Spinal cord (tissue), 10 donors: ENCODE results near the gene NEUROD6. TPM values are rescaled to one million over a fixed set of nuclear protein-coding genes. Genes with fewer than 3 reads are reported as not detected.

Experiments used
- DNase-seq, 6 donors: peaks; one replicate each; pipeline versions ENCODE4 v3.0.0 to v3.0.0-alpha.2; 2013 to 2015; ENCODE audit warnings: low spot score in 6 of 6, low read depth in 4 of 6
- H3K27ac ChIP-seq: one replicate; pipeline ENCODE4 v1.5.1; 2013; ENCODE audit warnings: low read depth, low read length, control low read depth
- H3K27me3 ChIP-seq: one replicate; pipeline ENCODE4 v1.6.1; 2013; ENCODE audit warnings: low read length; ENCODE audit not compliant: control insufficient read depth, insufficient read depth
- H3K36me3 ChIP-seq: one replicate; pipeline ENCODE4 v1.6.1; 2013; ENCODE audit warnings: low read length; ENCODE audit not compliant: control insufficient read depth, insufficient read depth
- H3K4me1 ChIP-seq: one replicate; pipeline ENCODE4 v1.6.1; 2013; ENCODE audit warnings: low read length; ENCODE audit not compliant: control insufficient read depth, insufficient read depth
- H3K4me3 ChIP-seq: one replicate; pipeline ENCODE4 v1.5.1; 2013; ENCODE audit warnings: low read depth, low read length, control low read depth
- H3K9me3 ChIP-seq: one replicate; pipeline ENCODE4 v1.6.1; 2013; ENCODE audit warnings: low read length; ENCODE audit not compliant: control insufficient read depth, insufficient read depth
- WGBS: methylation state at CpG from one replicate; pipeline ENCODE4 v1.1.5; 2013; ENCODE audit warnings: missing lambda C conversion rate; ENCODE audit not compliant: insufficient coverage; 5-methylcytosine and 5-hydroxymethylcytosine counted together
- long read RNA-seq, 4 donors: transcript quantifications; one replicate each; lab custom pipeline, GENCODE V29; 2026
- polyA plus RNA-seq, 2 donors: library from polyadenylated mRNA; unstranded; fragments of 120-200 nt; gene quantifications; one replicate each; pipeline ENCODE4 v1.2.1, GENCODE V29; 2013; ENCODE audit not compliant: insufficient read length in 2 of 2
- total RNA-seq, 2 donors: library from RNA; depleted of rRNA in 1 of 2; stranded (reverse); fragments of 120-200 nt in 1 of 2; fragments of >200 nt in 1 of 2; gene quantifications; one replicate each; pipeline versions ENCODE4 v1.2.3 to v1.2.4, GENCODE V29; 2013 to 2014
- donor health status: healthy.

Gene NEUROD6
- 10 to 100 TPM in 1 of 2 donors, 1 to 10 TPM in 1; 8.0 to 10.4 TPM for total RNA-seq
- 10 to 100 TPM; 13.4 to 17.1 TPM for polyA plus RNA-seq
- long read RNA-seq, donor 1, transcript NEUROD6-201 (2 exons, 2,131 nt): major isoform, 10 of 10 reads
- long read RNA-seq, donor 1, partial matches to known transcripts: 0 of 10 reads
- long read RNA-seq, donor 1, other reads (novel, unspliced or antisense): 0 of 10 reads
- long read RNA-seq, donor 2, transcript NEUROD6-201 (2 exons, 2,131 nt): major isoform, 5 of 5 reads
- long read RNA-seq, donor 2, partial matches to known transcripts: 0 of 5 reads
- long read RNA-seq, donor 2, other reads (novel, unspliced or antisense): 0 of 5 reads
- long read RNA-seq, donor 3, transcript NEUROD6-201 (2 exons, 2,131 nt): major isoform, 33 of 33 reads
- long read RNA-seq, donor 3, partial matches to known transcripts: 0 of 33 reads
- long read RNA-seq, donor 3, other reads (novel, unspliced or antisense): 0 of 33 reads
- long read RNA-seq, donor 4: 0 reads

- peak in 3 of 6 donors; percentile 51 to 96 (median 95) for DNase-seq
- Histone ChIP-seq H3K9me3 (no peaks in the 10 kb centered on the region), H3K4me3 (no peak within 1 kb of the TSS), H3K27me3 (peaks cover 27% of the 10 kb centered on the region), H3K27ac (no peak within 1 kb of the TSS), H3K4me1 (peaks cover 9% of the 10 kb centered on the region), H3K36me3 (no peaks in the 10 kb centered on the region)
- WGBS: 87% methylated on average over 3 of the region's 6 CpGs
These were observed at the start of gene NEUROD6 for GRCh38 chr7:31340603-31341002. NEUROD6 (minus strand) TSS chr7:31340726; CDS start chr7:31339268, 1,458 bp downstream.

- H3K4me3 ChIP-seq: no peak overlapping the region
- 83% methylated on average over 3 of the region's 4 CpGs for WGBS
- no peaks in the 10 kb centered on the region for H3K9me3 ChIP-seq
- H3K36me3 ChIP-seq: no peaks in the 10 kb centered on the region
- DNase-seq: no peak
- H3K27ac ChIP-seq: no peak overlapping the region
- H3K4me1 ChIP-seq: no peaks in the 10 kb centered on the region
- H3K27me3 ChIP-seq: no peaks in the 10 kb centered on the region
These were observed 43.9 kb upstream of the NEUROD6 start for GRCh38 chr7:31384466-31384865.

GRCh38 chr7:31382722-31383121 is 42.2 kb upstream of the NEUROD6 start:
- H3K27ac ChIP-seq: no peak overlapping the region
- no peaks in the 10 kb centered on the region for H3K36me3 ChIP-seq
- H3K4me1 ChIP-seq: no peaks in the 10 kb centered on the region
- DNase-seq: no peak
- no CpG with 5 or more reads among the region's 2 CpGs for whole genome bisulfite sequencing
- H3K4me3 ChIP-seq: no peak overlapping the region
- H3K27me3 ChIP-seq: no peaks in the 10 kb centered on the region
- H3K9me3 ChIP-seq: peaks cover 1% of the 10 kb centered on the region

GRCh38 chr7:31373337-31374289 is 33.1 kb upstream of the NEUROD6 start:
- no peak overlapping the region for H3K27ac ChIP-seq
- H3K9me3 ChIP-seq: peaks cover 1% of the 10 kb centered on the region
- H3K27me3 ChIP-seq: no peaks in the 10 kb centered on the region
- DNase-seq: peak in 5 of 6 donors; percentile 30 to 78 (median 50)
- H3K36me3 ChIP-seq: no peaks in the 10 kb centered on the region
- WGBS: 81% methylated on average over 10 of the region's 12 CpGs
- no peak overlapping the region for H3K4me3 ChIP-seq
- no peaks in the 10 kb centered on the region for H3K4me1 ChIP-seq

GRCh38 chr7:31372231-31372959 is 31.9 kb upstream of the NEUROD6 start:
- peak in 1 of 6 donors; percentile 80 for DNase-seq
- Histone ChIP-seq H3K36me3 (no peaks in the 10 kb centered on the region), H3K9me3 (no peaks in the 10 kb centered on the region), H3K27me3 (no peaks in the 10 kb centered on the region), H3K4me1 (no peaks in the 10 kb centered on the region), H3K27ac (no peak overlapping the region), H3K4me3 (no peak overlapping the region)
- 80% methylated on average over 2 of the region's 11 CpGs for WGBS

- H3K27me3 ChIP-seq: no peaks in the 10 kb centered on the region
- H3K27ac ChIP-seq: no peak overlapping the region
- no peaks in the 10 kb centered on the region for H3K4me1 ChIP-seq
- H3K4me3 ChIP-seq: no peak overlapping the region
- no peaks in the 10 kb centered on the region for H3K36me3 ChIP-seq
- WGBS: no CpG with 5 or more reads among the region's 2 CpGs
- H3K9me3 ChIP-seq: no peaks in the 10 kb centered on the region
- DNase-seq: no peak
These were observed 31.1 kb upstream of the NEUROD6 start for GRCh38 chr7:31371621-31372020.

GRCh38 chr7:31370609-31371008 is 30.1 kb upstream of the NEUROD6 start:
- no peaks in the 10 kb centered on the region for H3K4me1 ChIP-seq
- H3K9me3 ChIP-seq: no peaks in the 10 kb centered on the region
- peak in 1 of 6 donors; percentile 82 for DNase-seq
- H3K27ac ChIP-seq: no peak overlapping the region
- H3K4me3 ChIP-seq: no peak overlapping the region
- 85% methylated on average over 3 of the region's 3 CpGs for WGBS
- no peaks in the 10 kb centered on the region for H3K27me3 ChIP-seq
- no peaks in the 10 kb centered on the region for H3K36me3 ChIP-seq

GRCh38 chr7:31368620-31369019 is 28.1 kb upstream of the NEUROD6 start:
- H3K9me3 ChIP-seq: no peaks in the 10 kb centered on the region
- no peaks in the 10 kb centered on the region for H3K36me3 ChIP-seq
- no peak overlapping the region for H3K27ac ChIP-seq
- H3K27me3 ChIP-seq: no peaks in the 10 kb centered on the region
- WGBS: 85% methylated on average over 10 of the region's 10 CpGs
- no peaks in the 10 kb centered on the region for H3K4me1 ChIP-seq
- peak in 1 of 6 donors; percentile 18 for DNase-seq
- H3K4me3 ChIP-seq: no peak overlapping the region

GRCh38 chr7:31363496-31363895 is 23.0 kb upstream of the NEUROD6 start:
- 50% methylated on average over 1 of the region's 3 CpGs for WGBS
- no peaks in the 10 kb centered on the region for H3K9me3 ChIP-seq
- H3K27ac ChIP-seq: no peak overlapping the region
- DNase-seq: peak in 1 of 6 donors; percentile 58
- H3K4me1 ChIP-seq: no peaks in the 10 kb centered on the region
- no peaks in the 10 kb centered on the region for H3K27me3 ChIP-seq
- H3K4me3 ChIP-seq: no peak overlapping the region
- no peaks in the 10 kb centered on the region for H3K36me3 ChIP-seq
